RWPE2 (cell line): Measurements from ENCODE around the gene IL4I1.

ENCODE experiments used
- ATAC-seq: fragments of 200-7000 bp; cut with Tn5 transposase; 3 replicates; pipeline ENCODE4 v1.9.1; 2021; ENCODE audit warnings: low read depth
- DNase-seq: peaks from one replicate; pipeline ENCODE4 v3.0.0-alpha.2; 2020; ENCODE audit warnings: low spot score
- H3K27ac ChIP-seq: fragments of 450-650 bp; 2 replicates; pipeline ENCODE4 v1.5.1; 2017; ENCODE audit warnings: mild to moderate bottlenecking; ENCODE audit not compliant: poor library complexity, severe bottlenecking
- H3K27me3 ChIP-seq: fragments of 250-450 bp; sonication (Bioruptor Pico); 2 replicates; pipeline ENCODE4 v1.5.1; 2021; ENCODE audit warnings: mild to moderate bottlenecking, moderate library complexity; ENCODE audit not compliant: insufficient read depth, poor library complexity, severe bottlenecking
- H3K36me3 ChIP-seq: fragments of 250-450 bp; sonication (Bioruptor Pico); 2 replicates; pipeline ENCODE4 v1.5.1; 2020; ENCODE audit warnings: low read depth, mild to moderate bottlenecking, moderate library complexity
- H3K4me1 ChIP-seq: fragments of 250-450 bp; sonication (Bioruptor Pico); 2 replicates; pipeline ENCODE4 v1.5.1; 2021; ENCODE audit warnings: mild to moderate bottlenecking, moderate library complexity; ENCODE audit not compliant: insufficient read depth, poor library complexity, severe bottlenecking
- H3K4me3 ChIP-seq: fragments of 250-450 bp; sonication (Bioruptor Pico); 2 replicates; pipeline ENCODE4 v1.5.1; 2021; ENCODE audit warnings: mild to moderate bottlenecking, moderate library complexity; ENCODE audit not compliant: severe bottlenecking
- H3K9me3 ChIP-seq: fragments of 250-450 bp; sonication (Bioruptor Pico); 2 replicates; pipeline ENCODE4 v1.5.1; 2021; ENCODE audit warnings: mild to moderate bottlenecking, moderate library complexity; ENCODE audit not compliant: severe bottlenecking
- CTCF ChIP-seq: fragments of 450-650 bp; IDR thresholded peaks from one replicate; pipeline ENCODE4 v1.5.1; 2017; ENCODE audit warnings: mild to moderate bottlenecking, moderate library complexity; ENCODE audit not compliant: poor library complexity, severe bottlenecking

IL4I1 gene

GRCh38 chr19:49887665-49888509 is 8.8 kb downstream of the IL4I1 start:
- no peak for DNase-seq
- Histone ChIP-seq H3K27ac (no peak overlapping the region), H3K4me3 (no peak overlapping the region)

GRCh38 chr19:49887037-49887664 is 9.5 kb downstream of the IL4I1 start:
- Histone ChIP-seq H3K9me3 (no peaks in the 10 kb centered on the region), H3K36me3 (peaks cover 19% of the 10 kb centered on the region), H3K4me1 (no peaks in the 10 kb centered on the region), H3K4me3 (no peak overlapping the region), H3K27me3 (no peaks in the 10 kb centered on the region), H3K27ac (no peak overlapping the region)
- TF ChIP-seq CTCF, result no peak
- DNase-seq (no peak), ATAC-seq (no peak)

More at GRCh38 chr19:49887665-49888509, 8.8 kb downstream of the IL4I1 start:
- ATAC-seq, result no peak
- no peaks in the 10 kb centered on the region for H3K9me3 ChIP-seq
- H3K27me3 ChIP-seq, result no peaks in the 10 kb centered on the region
- H3K36me3 ChIP-seq, result peaks cover 12% of the 10 kb centered on the region
- TF ChIP-seq CTCF, result no peak
- no peaks in the 10 kb centered on the region for H3K4me1 ChIP-seq

GRCh38 chr19:49884760-49885159 is 11.9 kb downstream of the IL4I1 start:
- Histone ChIP-seq H3K36me3 (peaks cover 38% of the 10 kb centered on the region), H3K4me1 (no peaks in the 10 kb centered on the region), H3K27me3 (no peaks in the 10 kb centered on the region), H3K27ac (no peak overlapping the region), H3K4me3 (no peak overlapping the region), H3K9me3 (no peaks in the 10 kb centered on the region)
- ATAC-seq (no peak), DNase-seq (no peak)
- no peak for TF ChIP-seq CTCF

GRCh38 chr19:49884109-49884508 is 12.6 kb downstream of the IL4I1 start:
- ATAC-seq (no peak), DNase-seq (no peak)
- Histone ChIP-seq H3K4me3 (no peak overlapping the region), H3K4me1 (no peaks in the 10 kb centered on the region), H3K36me3 (peaks cover 38% of the 10 kb centered on the region), H3K27ac (no peak overlapping the region), H3K9me3 (no peaks in the 10 kb centered on the region), H3K27me3 (no peaks in the 10 kb centered on the region)
- no peak for TF ChIP-seq CTCF

- peaks cover 38% of the 10 kb centered on the region for H3K36me3 ChIP-seq
- DNase-seq, result no peak
- no peak for ATAC-seq
- no peak overlapping the region for H3K4me3 ChIP-seq
- TF ChIP-seq CTCF, result no peak
- H3K27ac ChIP-seq, result no peak overlapping the region
- no peaks in the 10 kb centered on the region for H3K4me1 ChIP-seq
- no peaks in the 10 kb centered on the region for H3K9me3 ChIP-seq
- no peaks in the 10 kb centered on the region for H3K27me3 ChIP-seq
These were observed 13.6 kb downstream of the IL4I1 start for GRCh38 chr19:49883094-49883493.
